Embryonic facial prominence (tissue), 1 donor: Measurements from ENCODE around the gene DNAH7.

ENCODE experiments used
- DNase-seq: peaks from one replicate; pipeline ENCODE4 v3.0.0-alpha.2; 2016; ENCODE audit errors: extremely low spot score

Gene DNAH7

DNA sequence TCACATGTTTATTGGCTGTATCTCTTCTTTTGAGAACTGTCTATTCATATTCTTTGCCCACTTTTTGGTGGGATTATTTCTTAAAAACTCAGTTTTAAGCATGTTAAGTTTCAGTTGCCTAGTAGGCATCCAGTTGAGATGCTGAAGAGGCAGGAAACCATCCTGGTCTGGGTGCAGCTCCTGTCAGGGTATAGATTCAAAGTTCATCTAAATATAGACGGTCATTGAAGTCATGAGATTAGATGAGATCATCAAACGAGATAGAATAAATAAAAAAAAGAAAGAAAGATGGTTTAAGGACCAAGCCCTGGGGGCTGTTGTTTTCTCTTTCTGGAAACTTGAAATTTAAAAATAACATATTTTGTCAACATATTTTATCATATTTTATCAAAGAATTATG is 9.2 kb upstream of the DNAH7 start:
- DNase-seq, result no peak

DNA sequence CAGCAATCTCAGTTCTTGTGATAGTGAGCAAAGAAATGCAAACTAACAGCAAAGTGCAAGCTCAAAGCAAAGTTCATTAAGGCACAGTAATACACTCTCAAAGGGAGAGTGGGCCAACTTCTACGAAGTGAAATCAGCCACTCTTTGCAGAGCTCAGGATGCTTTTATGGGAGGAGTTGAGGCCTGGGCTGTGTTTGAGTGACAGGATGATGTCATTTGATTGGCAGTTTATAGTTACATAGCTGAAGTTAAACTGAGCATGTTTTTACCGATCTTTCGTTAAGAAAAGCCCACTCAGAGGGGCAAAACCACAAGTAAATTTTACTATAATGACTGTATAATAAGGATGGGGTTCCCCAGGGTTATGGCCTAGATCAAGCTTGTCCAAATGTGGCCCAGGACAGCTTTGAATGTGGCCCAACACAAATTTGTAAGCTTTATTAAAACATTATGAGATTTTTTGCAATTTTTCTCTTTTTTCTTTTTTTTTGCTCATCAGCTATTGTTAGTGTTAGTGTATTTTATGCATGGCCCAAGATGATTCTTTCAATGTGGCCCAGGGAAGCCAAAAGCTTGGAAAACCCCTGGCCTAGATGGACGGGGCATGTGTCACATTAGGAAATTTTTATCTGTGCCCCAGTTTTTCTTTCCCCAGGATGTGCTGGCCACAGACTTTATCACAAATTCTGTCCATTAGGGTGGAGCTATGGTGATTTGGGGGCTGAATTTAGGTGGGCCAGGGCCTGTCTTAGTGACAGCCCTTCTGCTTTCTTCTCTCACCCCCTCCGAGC is 8.3 kb upstream of the DNAH7 start:
- DNase-seq, result no peak

DNA sequence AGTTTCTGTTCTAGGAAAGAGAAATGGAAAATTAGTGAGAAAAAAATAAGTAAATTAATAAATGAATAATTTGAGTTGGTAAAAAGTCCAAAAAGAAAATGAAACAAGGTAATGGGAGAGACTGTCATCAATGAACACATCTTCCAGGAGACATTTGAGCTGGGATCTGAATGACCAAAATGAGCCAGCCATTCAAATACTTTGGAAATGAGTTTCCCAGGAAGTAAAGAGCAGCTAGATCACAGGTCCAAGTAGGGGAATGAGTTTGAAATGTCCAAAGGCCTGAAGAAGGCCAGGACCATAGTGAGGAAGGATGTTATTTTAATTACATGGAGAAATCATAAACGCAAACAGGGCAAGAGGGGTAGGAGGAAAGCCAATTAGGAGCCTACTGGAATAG is 6.6 kb upstream of the DNAH7 start:
- DNase-seq, result no peak

DNA sequence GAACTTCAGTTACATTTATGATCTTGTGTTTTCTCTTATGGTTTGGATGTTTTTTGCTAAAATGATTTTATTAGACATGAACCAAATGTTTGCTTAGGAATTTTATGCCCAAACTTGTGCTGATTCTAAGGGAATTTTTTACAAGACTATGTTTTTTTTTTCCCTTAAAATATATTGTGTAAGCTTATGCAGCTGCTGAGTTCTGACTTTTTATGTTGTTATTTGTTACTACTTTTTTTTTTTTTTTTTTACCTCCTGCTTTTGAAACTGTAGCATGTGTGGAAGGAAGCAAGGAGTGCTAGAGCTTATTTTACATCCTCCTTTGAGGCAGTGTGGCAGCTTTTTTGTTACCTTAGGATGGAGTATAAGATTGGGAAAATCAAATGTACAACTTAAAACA is 6.0 kb upstream of the DNAH7 start:
- no peak for DNase-seq

DNA sequence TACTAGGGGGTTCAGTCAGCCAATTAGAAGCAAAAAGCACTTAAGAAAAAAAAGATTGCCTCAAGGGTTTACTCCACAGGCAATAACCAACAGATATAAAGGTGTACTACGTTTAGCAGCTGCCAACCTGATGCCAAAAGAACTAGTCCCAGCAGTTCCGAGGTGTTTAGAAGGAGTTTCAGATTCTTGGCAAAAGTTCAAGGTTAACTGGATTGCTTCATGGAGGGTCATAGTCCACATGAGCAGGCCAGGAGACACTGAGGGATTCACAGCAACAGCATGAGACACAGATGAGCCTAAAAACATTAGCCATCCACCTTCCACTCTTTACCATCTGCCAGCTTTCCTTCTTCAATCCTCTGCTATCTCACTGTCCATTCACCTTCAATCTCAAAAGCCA is 4.9 kb upstream of the DNAH7 start:
- no peak for DNase-seq

DNA sequence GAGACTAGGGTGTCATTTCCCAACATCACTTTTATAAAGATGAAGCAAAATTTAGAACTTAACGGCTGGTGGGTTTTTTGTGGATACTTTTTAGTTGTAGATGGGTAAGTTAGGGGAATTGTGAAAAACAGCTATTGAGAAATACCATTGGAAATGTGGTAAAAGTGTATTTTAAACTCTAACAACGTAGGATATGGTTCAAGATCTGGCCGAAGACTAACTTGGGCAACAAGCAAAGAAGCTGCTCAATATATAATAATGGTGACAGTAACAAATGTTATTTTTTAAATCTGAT is 1.6 kb downstream of the DNAH7 start:
- no peak for DNase-seq

DNA sequence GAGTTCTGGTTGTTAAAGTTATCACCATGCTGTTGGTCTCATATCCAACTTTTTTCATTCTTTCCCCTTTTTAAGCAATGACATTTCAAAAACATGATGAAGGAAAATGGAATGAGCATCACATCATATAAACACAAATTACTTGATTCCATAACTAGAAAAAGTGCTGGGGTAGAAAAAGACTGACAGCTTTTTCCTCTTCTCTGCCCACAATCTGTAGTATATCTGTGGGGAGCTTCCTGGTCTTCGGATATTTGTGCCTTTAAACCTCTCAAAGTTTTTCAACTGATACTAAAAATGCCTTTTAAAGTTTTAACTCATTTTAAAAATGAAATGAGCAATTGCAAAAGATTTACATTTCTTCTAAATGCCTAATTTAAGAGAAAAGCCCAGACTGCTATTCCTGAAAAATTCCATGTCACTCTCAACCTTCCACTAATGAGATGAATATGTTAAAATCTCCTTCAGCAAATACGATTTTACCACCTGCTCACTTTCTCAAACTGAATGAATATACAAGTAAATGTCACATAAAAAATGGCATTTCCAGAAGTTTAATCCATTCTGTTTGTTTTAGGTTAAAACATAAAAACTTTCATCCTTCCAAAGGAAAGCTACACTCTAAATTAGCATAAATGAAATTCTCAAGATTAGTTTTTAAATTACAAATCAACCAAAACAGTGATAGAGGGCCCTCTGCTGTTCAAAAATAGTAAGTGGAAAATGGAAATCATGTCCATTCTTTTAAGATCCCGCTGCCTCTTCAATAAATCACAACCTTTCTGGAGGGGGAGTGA is 2.1 kb downstream of the DNAH7 start:
- DNase-seq, result no peak

DNA sequence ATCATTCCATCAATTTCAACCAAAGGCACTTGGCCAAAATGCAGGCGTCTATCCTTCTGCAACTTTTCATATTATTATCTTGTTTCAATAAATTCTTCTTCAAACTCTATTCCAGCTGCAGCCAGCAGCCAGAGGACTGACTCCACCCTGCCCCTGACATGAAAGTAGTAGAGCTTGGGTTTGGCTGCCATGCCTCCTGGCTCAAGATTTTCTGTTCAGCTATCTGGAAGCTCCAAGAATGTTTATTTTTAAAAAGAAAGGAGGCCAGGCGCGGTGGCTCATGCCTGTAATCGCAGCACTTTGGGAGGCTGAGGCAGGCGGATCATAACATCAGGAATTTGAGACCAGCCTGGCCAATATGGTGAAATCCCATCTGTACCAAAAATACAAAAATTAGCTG is 4.9 kb downstream of the DNAH7 start:
- DNase-seq, result no peak

DNA sequence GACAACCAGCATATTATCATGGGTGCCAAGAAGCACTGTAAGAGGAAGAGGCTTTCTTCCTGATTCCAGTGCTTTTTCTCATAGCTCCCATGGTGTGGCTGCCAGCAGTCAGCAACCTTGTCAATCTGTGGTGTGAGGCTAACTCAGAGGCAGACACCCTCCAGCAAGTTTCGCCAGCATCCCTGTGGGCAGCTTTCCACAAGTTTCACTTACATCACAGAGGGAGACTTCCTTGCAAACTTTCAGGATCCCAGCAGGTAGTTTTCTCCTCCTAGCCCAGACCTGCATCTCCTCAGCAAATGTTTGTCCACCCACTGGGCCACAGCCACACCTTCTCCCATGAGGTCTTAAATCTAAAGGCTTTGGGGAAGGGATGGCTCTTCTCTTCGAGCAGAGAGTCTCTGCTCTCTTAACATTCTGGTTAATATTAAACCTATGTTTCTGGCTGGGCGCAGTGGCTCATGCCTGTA is 9.1 kb downstream of the DNAH7 start:
- no peak for DNase-seq

DNA sequence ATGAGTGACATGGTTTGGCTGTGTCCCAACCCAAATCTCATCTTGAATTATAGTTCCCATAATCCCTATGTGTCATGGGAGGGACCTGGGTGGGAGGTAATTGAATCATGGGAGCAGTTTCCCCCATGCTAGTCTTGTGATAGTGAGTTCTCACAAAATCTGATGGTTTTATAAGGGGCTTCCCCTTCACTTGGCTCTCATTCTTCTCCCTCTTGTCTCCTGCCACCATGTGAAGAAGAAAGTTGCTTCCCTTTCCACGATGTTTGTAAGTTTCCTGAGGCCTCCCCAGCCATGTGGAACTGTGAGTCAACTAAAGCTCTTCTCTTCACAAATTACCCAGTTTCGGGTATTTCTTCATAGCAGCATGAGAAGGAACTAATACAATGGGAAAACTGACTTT is 14.0 kb downstream of the DNAH7 start:
- no peak for DNase-seq

DNA sequence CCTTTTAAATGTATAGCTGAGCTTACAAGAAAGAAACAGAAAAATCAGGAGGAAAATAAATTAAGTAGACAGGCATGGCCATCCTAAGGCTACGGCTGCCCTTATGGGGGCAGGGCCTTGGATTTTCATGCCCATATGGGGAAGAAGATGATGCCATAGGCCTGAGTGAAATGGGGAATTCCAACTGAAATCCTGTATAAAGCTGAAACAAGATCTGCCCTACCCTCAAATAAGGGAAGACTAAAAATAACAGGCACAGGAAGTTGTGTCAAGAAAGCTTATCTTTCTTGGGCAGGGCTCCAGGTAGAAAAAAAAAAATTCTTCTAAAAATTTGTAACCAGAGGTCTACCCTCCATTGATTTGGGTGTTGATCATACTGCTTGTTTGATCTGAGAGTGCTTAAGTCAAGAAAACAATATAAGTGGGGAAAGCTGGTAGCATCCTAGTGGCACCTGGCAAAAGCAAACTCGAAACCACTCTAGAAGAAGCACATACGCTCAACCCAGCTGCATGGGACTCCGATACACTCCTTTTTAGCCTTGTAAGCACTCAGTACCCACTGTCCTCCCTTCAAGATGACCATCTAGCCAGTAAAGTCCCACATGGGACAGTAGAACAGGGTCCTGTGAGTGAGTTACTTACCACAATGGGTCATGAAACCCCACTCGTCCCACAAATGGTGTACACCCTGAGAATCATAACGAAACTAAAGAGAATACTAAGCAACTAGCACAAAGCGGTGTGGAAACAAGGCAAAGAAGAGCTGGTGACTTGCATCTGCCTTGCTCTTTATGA is 22.3 kb downstream of the DNAH7 start:
- no peak for DNase-seq

DNA sequence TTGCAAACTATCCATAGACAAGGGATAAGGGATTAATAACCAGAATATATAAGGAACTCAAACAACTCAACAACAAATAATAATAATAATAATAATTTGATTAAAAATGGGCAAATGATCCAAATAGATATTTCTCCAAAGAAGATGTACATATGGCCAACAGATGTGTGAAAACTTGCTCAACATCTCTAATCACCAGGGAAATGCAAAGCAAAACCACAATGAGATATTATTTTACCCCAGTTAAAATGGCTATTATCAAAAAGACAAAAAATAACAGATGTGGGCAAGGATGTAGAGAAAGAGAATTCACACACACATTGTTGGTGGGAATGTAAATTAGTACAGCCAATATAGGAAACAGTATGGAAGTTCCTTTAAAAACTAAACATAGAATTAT is 26.9 kb downstream of the DNAH7 start:
- no peak for DNase-seq

DNA sequence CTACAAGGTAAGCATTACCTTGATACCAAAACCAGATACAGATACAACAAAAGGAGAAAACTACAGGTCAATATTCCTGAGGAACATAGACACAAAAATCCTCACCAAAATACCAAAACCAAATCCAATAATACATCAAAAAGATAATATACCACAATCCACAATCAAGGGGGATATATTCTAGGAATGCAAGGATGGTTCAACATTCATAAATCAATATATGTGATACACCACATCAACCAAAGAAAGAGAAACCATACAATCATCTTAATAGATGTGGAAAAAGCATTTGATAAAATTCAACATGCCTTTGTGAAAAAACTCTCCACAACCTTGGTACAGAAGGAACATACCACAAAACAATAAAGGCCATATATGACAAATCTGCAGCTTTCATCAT is 28.4 kb downstream of the DNAH7 start:
- DNase-seq, result no peak

DNA sequence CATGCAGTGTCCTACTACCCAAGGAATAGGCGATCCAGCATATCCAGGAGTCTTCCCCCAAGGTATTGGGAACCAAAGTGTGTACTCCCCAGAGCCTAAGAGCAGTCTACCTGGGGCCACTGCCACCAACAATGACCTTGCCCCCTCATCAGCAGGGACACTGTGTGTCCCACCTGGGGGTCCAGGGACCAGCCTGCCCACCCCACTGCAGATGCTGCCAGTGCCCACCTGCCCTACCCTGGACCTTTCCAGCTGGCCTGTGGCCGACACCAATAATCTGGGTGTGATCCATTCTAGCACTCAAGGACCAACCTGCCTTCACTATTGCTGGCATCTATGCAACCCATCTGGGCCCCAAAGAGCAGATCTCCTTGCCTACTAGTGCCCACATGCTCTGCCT is 32.2 kb downstream of the DNAH7 start:
- DNase-seq, result no peak

DNA sequence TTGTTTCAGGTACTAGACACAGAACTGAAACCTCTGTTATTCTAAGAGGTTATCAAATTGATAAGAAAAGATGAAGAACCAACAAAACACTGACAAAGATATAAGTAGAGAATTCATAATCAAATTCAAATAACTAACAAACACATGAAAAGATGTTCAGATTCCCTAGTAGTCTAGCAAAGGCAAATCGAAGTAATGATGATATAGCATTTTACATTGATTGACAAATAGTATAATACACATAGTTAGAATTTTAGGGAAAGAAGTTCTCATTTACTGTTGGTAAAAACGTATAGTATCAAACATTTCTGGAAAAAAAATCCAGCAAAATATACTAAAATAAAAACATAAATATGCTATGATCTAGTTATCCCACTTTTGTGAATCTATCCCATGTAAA is 50.6 kb downstream of the DNAH7 start:
- no peak for DNase-seq

DNA sequence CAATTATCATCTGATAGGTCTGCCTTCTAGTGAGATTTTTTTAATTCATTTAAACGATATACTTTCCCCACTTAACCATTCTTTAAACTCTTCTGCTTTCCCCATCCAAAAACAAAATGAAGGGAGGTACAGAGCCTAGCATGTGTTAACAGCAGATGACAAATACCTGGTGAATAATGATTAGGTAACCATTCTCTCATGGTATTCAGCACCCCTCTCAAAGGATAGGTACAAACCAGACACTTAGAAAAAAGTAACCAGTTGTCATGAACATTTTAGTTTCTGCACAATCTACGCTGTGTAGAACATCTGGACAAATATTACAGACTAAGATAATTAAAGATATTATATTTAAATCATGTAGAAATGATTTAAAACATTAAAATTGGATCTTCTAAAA is 56.3 kb downstream of the DNAH7 start:
- no peak for DNase-seq

DNA sequence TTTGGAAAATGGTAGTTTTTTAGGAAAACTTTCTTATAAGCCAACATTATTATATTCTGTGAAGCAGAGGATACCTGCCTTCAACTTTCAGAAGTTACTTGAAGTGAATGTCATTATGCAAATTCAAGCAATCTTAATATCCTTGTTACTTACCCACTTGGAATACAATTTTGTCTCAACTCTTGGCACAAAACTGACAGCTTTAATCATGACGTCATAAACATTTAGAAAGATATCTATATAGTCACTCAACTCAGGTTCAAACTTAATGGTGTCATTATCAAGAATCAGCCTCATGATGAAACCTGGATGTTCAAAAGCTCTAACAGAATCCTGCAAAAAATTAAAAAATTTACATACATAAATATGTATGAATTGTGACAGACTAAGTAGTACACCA is 68.1 kb downstream of the DNAH7 start:
- no peak for DNase-seq

DNA sequence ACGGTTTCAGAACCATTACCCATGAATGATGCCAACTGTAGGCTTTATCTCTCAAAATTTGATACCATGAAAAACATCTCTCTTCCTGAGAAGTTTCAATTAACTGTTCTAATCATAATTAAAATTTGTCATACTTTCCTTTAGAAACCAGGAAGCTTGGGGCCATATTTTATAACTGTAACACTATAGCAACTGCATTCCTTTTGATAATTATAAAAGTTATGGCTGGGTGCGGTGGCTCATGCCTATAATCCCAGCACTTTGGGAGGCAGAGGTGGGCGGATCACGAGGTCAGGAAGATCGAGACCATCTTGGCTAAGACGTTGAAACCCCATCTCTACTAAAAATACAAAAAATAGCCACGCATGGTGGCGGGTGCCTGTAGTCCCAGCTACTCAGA is 70.6 kb downstream of the DNAH7 start:
- DNase-seq, result no peak

DNA sequence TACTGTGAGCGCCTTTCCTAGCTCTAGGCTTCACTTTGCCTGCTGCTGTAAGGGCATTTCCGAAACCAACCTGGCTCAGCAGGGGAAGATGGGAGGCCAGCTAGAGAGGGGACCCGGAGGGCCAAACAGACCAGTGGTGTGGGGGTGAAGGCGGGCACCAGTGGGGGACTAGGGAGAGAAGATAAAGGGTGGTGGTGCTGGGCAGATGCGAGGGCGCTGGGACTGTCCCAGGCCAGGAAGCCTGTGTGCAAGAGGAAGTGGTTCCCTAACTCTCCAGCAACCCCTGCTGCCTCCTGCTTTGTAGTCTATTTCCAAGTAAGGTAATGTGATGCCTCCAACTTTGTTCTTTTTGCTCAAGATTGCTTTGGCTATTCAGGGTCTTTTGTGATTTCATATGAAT is 73.1 kb downstream of the DNAH7 start:
- DNase-seq, result no peak

DNA sequence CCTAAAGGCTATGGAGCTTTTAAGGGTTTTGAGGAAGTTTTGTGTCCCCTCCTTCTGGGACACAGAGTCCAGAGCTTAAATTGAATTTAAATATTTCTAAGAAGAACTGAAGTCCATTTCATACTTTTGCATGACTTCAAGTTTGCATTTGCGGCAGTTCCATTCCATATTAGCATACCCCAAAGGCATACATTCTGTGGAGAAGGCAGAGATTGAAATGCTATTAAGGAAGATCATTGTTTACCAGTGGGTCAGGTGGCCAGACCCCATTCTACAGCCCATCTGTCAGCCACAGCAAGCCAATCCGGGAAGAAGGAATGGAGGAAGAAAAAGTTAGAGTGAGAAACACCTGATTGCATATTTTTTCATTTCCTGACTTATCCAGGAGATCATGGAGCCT is 75.0 kb downstream of the DNAH7 start:
- no peak for DNase-seq

DNA sequence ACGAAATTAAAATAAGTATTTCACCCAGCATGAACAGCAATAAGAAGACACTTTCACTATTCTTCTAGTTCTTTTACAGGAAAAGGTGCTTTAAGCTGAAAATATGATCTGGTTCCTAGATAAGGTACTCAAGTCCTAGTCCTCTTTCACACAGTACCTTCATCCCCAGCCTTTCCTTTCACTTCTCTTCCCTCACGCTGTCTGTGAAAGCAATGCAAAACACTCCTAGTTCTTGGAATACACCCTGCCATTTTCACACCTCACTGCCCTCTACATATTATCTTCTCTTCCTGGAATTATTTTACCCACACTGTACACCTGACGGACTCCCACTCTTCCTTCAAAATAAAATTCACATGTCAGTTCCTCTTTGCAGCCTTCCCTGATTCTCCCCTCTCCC is 82.9 kb downstream of the DNAH7 start:
- no peak for DNase-seq

DNA sequence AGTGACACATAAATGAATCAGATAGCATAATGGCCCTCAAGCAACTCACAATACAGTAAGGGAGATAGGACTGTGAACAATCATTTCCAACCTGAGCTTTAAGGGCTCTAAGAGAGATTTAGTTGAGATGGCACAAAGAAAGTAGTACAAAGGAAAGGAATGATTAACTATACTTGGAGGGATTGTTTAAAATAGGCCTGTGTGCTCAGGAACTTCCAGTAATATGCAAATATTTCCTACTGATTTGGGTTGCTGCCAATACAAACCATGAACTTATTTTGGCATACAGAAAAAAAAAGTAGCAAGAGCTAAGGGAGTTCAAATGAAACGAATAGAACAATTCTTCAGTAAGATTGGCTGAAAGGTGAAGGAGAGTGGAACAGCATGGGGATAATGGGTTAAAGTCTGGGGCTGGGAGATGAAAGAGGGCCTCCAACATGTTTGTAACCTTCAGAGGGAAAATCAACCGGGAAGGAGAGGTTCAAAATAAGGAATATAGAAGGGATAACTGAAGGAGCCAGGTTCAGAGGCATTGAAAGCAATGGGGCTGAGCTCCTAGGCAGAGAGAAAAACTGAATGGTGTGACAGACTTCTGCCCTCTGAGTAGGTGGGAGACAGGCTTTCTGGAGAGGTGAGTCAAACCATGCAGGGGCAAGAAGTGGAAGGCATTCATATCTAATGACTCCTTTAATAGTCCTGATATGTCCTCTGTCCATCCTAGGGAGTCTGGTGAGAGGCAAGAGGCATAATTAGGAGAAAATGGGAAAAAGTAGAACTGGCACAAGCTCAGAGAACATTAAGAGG is 83.5 kb downstream of the DNAH7 start:
- DNase-seq, result no peak
